Measurements from ENCODE around the gene UBASH3B.
A peak's percentile ranks its signal among the peaks of the same experiment; 100 is the strongest.

UBASH3B gene

DNA sequence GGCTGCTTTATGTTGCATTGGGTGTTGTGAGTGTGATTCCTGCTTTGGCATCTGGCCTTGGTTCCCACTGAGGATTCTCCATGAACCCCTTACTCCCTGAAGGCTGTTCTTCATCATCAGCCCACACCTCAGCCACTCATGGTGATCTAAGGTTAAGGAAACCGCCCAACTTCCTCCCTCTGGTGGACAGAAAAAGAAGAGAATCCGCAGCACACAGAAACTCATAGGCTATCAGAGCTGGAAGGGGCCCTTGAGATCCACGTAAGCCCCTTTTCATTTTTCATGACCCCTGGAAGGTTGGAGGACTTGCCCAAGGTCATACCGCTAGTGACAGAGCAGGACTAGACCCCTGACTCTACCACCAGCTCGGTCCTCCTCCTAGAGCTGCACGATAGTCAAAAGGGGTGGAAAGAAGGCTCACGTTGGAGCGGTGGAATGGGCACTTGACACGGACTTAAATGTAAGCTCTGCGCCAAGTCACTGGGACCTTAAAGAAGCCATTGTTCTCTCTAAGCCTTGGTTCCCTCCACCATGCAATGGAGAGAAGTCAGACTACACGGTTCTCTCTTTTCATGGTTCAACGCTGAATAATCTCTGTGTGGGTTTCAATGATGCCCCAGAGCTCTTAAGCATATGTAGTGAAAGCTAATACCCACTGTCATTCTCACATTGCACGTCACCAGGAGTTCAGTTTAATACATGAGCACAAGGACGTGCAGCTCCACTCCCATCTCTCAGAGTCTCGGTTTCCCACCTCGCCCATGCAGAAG lies 99.2 kb downstream of the UBASH3B start:
- no peak for DNase-seq (ENCODE audit: low read depth in 2 of 2)

DNA sequence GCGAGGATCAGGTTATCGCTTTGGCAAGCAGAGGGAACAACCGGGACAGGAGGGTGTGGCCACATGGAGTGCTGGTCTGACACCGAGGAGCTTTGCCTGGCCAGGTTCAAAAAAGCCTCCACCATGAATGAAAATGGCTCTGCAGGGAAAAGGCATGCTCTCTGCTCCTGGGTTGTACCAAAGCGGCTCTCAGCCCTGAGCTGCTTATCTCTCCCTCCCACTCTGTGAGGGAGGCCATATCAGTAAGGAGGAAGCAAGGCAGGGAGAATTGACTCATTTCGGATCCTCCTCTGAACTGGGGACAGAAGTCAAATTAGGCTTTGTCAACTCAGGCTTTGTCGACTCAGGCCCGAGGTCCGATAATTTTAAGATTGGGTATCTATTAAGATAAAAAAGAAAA lies 99.9 kb downstream of the UBASH3B start:
- DNase-seq (ENCODE audit: low read depth in 2 of 2): no peak

GRCh38 chr11:122755941-122756340 lies 100.4 kb downstream of the UBASH3B start:
- DNase-seq (ENCODE audit: low read depth in 2 of 2): no peak

DNA sequence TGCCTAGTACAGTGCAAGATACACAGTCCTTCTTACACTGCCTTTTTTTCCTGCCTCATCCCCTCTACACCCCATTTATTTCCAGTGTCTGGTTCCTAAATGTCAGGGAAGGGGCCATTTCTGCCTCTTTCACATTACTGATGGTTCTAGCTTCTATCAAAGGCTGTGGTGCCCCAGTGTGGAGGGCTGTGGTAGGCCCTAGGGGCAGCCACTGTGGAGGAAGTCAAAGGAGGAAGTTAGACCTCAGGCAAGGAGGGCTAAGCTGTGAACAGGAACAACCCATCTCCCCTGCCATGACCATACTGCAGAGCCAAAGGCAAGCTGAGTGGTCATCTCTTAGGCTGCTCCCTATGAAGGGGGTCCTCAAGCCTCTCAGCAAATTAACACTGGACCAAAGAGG lies 100.9 kb downstream of the UBASH3B start:
- no peak for DNase-seq (ENCODE audit: low read depth in 2 of 2)

- DNase-seq (ENCODE audit: low read depth in 2 of 2): no peak
These were observed 101.7 kb downstream of the UBASH3B start for GRCh38 chr11:122757201-122757600.

DNA sequence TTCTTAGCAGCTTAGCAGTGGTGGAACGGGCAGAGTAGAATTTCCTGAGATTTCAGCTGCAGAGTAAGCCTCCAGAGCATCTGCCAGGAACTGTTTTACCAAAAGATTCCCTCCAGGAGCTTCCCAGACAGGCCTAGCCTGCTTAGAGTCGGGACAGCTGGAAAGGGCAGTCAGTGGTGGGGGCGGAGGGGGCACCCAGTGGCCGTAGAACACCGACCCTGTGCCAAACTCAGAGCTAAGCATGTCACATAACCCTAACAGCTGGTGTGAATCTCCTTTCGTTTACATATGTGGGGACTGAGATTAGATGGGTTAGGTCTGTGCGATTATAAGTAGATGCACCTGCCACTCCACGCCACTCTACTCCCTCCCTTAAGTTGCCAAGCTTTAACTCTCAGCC lies 102.8 kb downstream of the UBASH3B start:
- no peak for DNase-seq (ENCODE audit: low read depth in 2 of 2)

- no peak for DNase-seq (ENCODE audit: low read depth in 2 of 2)
These were observed 103.5 kb downstream of the UBASH3B start for GRCh38 chr11:122758974-122759373.

DNA sequence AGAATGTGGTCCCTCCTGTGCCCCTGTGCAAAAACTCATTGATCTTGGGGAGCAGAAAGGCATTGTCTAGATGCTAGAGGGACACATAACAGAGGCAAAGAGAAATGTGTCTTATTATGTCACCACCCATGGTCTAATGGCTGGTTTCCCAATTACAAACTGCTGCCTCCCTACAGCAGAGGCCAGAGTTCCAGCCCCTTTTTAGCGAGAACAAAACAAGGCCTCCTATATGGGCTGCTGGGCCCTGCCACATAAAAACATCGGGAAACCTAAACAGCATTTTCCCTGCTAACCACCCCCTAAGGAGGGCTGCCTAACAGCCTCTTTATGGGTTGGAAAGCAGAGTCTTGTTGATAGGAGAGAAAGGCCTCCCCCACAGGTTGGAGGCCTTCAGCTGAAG lies 107.6 kb downstream of the UBASH3B start:
- no peak for DNase-seq (ENCODE audit: low read depth in 2 of 2)

GRCh38 chr11:122764371-122765090 lies 109.0 kb downstream of the UBASH3B start:
- DNase-seq (ENCODE audit: low read depth in 2 of 2): no peak

DNA sequence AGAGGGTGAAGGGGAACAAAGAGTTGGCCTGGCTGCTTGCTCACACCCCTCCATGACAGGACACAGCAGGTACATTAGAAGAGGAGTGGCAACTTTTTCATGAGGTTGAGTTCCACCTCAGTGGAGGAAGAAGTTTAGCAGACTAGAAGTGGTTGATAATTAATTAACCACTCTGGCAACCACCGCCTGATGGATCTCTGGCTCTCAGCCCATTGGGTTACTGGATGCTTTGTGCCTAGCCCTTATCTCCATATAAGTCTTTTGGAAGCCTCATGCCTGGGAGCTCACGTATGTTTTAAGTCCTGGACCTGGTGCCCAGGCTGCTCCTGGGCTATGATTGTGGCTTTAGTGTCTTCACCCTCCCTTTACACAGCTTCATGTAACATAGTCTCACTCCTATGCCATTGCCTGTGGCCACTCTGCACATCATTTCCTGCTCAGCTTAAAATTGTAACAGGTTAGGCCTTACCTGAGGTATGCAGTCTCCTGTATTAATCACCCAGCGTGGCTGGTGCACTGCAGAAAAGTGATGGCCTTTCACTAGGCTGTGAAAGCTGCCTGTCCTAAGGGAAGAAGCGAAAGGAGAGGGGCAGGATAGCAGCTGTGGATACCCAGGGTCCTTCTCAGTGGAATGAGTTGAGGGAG lies 110.1 kb downstream of the UBASH3B start:
- DNase-seq (ENCODE audit: low read depth in 2 of 2): no peak

GRCh38 chr11:122769126-122769780 lies 113.7 kb downstream of the UBASH3B start:
- no peak for DNase-seq (ENCODE audit: low read depth in 2 of 2)

- DNase-seq (ENCODE audit: low read depth in 2 of 2): no peak
These were observed 117.4 kb downstream of the UBASH3B start for GRCh38 chr11:122772945-122773344.

GRCh38 chr11:122773781-122774266 lies 118.3 kb downstream of the UBASH3B start:
- no peak for DNase-seq (ENCODE audit: low read depth in 2 of 2)

DNA sequence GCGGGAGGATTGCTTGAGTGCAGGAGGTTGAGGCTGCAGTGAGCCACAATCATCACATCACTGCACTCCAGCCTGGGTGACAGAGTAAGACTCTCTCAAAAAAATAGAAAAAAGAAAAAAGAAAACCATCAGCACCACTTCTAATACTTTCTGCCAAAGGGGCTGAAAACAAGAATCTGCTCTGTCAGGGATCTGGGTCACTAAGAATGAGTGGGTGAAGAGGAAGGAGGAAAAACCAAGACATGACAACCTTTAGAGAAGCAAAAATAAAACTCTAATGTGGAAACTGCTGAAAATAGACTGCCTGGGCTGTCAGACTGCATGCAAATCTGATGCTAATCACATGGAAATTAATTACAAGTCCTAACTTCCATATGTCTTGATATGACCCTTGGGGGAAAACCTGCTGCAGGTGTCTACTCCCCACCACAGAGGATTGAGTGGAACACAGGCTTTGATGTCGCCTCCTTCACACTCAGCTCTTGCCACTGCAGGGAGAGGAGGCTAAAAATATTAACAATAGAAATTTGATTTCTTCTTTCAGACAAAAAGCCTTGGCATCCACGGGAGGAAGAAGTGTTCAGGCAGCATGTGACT lies 120.3 kb downstream of the UBASH3B start:
- DNase-seq (ENCODE audit: low read depth in 2 of 2): no peak

DNA sequence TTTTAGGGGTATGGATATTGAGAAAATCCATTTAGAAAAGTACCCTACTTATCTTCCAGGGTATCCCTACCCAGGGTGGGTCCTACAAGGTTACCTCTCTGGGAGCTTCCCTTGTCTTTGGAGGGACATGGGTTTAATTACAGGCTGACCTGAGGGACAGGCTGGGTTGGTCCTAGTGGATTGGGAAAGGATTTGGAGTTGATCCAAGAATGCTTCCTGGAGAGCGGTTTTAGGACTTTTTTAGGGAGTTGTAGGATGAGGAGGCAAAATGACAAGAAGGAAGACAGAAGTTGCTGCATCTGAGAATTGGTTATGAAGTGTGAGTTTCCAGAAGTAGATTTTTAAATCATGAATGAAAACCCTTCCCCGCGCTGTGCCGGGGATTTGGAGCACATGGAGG lies 121.0 kb downstream of the UBASH3B start:
- no peak for DNase-seq (ENCODE audit: low read depth in 2 of 2)

GRCh38 chr11:122777343-122777742 lies 121.8 kb downstream of the UBASH3B start:
- DNase-seq (ENCODE audit: low read depth in 2 of 2): no peak

GRCh38 chr11:122778148-122778547 lies 122.6 kb downstream of the UBASH3B start:
- no peak for DNase-seq (ENCODE audit: low read depth in 2 of 2)

GRCh38 chr11:122779047-122779629 lies 123.6 kb downstream of the UBASH3B start:
- DNase-seq (ENCODE audit: low read depth in 2 of 2): no peak

- no peak for DNase-seq (ENCODE audit: low read depth in 2 of 2)
These were observed 124.9 kb downstream of the UBASH3B start for GRCh38 chr11:122780296-122780949.

GRCh38 chr11:122781378-122782195 lies 126.1 kb downstream of the UBASH3B start:
- DNase-seq (ENCODE audit: low read depth in 2 of 2): peak; percentile 63 to 75

Data from stimulated activated CD4-positive, alpha-beta T cell treated with anti-CD3 and anti-CD28 coated beads, Interleukin-4, amount 100 ng/mL, for 48 hours (primary cell).